ENCODE measurements around the gene RASAL2.
"Not testable (repeated sequence)": the region's sequence is repeated elsewhere in the genome, so short reads cannot be mapped to it uniquely, and the experiment has no call there.

RASAL2 gene

GRCh38 chr1:178330848-178331497, 237.1 kb downstream of the RASAL2 start:
- no peak overlapping the region for H3K4me3 ChIP-seq (ENCODE audit: low read depth, low read length)

GRCh38 chr1:178335426-178335825, 241.5 kb downstream of the RASAL2 start:
- H3K4me3 ChIP-seq (ENCODE audit: low read depth, low read length): no peak overlapping the region

- no peak overlapping the region for H3K4me3 ChIP-seq (ENCODE audit: low read depth, low read length)
Measured at GRCh38 chr1:178337091-178337706, 243.3 kb downstream of the RASAL2 start.

- no peak overlapping the region for H3K4me3 ChIP-seq (ENCODE audit: low read depth, low read length)
Measured at GRCh38 chr1:178339834-178340233, 245.9 kb downstream of the RASAL2 start.

GRCh38 chr1:178341261-178341956, 247.5 kb downstream of the RASAL2 start:
- peak overlapping the region; percentile 21 for H3K4me3 ChIP-seq (ENCODE audit: low read depth, low read length)

GRCh38 chr1:178342745-178343144, 248.8 kb downstream of the RASAL2 start:
- H3K4me3 ChIP-seq (ENCODE audit: low read depth, low read length): no peak overlapping the region

GRCh38 chr1:178344513-178345091, 250.7 kb downstream of the RASAL2 start:
- H3K4me3 ChIP-seq (ENCODE audit: low read depth, low read length): no peak overlapping the region

- no peak overlapping the region for H3K4me3 ChIP-seq (ENCODE audit: low read depth, low read length)
Measured at GRCh38 chr1:178345238-178345637, 251.3 kb downstream of the RASAL2 start.

GRCh38 chr1:178345807-178346206, 251.9 kb downstream of the RASAL2 start:
- no peak overlapping the region for H3K4me3 ChIP-seq (ENCODE audit: low read depth, low read length)

GRCh38 chr1:178349801-178350200, 255.9 kb downstream of the RASAL2 start:
- no peak overlapping the region for H3K4me3 ChIP-seq (ENCODE audit: low read depth, low read length)

- not testable (repeated sequence) for H3K4me3 ChIP-seq (ENCODE audit: low read depth, low read length)
Measured at GRCh38 chr1:178351911-178352310, 258.0 kb downstream of the RASAL2 start.

- H3K4me3 ChIP-seq (ENCODE audit: low read depth, low read length): no peak overlapping the region
Measured at GRCh38 chr1:178352790-178353416, 259.0 kb downstream of the RASAL2 start.

- no peak overlapping the region for H3K4me3 ChIP-seq (ENCODE audit: low read depth, low read length)
Measured at GRCh38 chr1:178353524-178353923, 259.6 kb downstream of the RASAL2 start.

GRCh38 chr1:178354816-178355215, 260.9 kb downstream of the RASAL2 start:
- no peak overlapping the region for H3K4me3 ChIP-seq (ENCODE audit: low read depth, low read length)

GRCh38 chr1:178356299-178356698, 262.4 kb downstream of the RASAL2 start:
- no peak overlapping the region for H3K4me3 ChIP-seq (ENCODE audit: low read depth, low read length)

- no peak overlapping the region for H3K4me3 ChIP-seq (ENCODE audit: low read depth, low read length)
Measured at GRCh38 chr1:178358456-178358855, 264.6 kb downstream of the RASAL2 start.

- no peak overlapping the region for H3K4me3 ChIP-seq (ENCODE audit: low read depth, low read length)
Measured at GRCh38 chr1:178360421-178360820, 266.5 kb downstream of the RASAL2 start.

- H3K4me3 ChIP-seq (ENCODE audit: low read depth, low read length): no peak overlapping the region
Measured at GRCh38 chr1:178361847-178362246, 267.9 kb downstream of the RASAL2 start.

GRCh38 chr1:178362747-178363146, 268.8 kb downstream of the RASAL2 start:
- H3K4me3 ChIP-seq (ENCODE audit: low read depth, low read length): no peak overlapping the region

GRCh38 chr1:178364782-178365181, 270.9 kb downstream of the RASAL2 start:
- no peak overlapping the region for H3K4me3 ChIP-seq (ENCODE audit: low read depth, low read length)

GRCh38 chr1:178367151-178367550, 273.2 kb downstream of the RASAL2 start:
- no peak overlapping the region for H3K4me3 ChIP-seq (ENCODE audit: low read depth, low read length)
